Glomerular visceral epithelial cell (primary cell): ENCODE results near the gene KLF11.

Source experiments
- DNase-seq: peaks from one replicate; pipeline ENCODE4 v3.0.0-alpha.2; 2016; ENCODE audit errors: extremely low spot score

Gene KLF11

GRCh38 chr2:10063566-10063965, 20.2 kb downstream of the KLF11 start:
- DNase-seq = no peak

- DNase-seq = no peak
Observed at GRCh38 chr2:10064932-10065772, 21.8 kb downstream of the KLF11 start.

- DNase-seq = no peak
Observed at GRCh38 chr2:10065773-10066055, 22.4 kb downstream of the KLF11 start.

GRCh38 chr2:10067330-10067729, 24.0 kb downstream of the KLF11 start:
- DNase-seq = no peak

- DNase-seq = no peak
Observed at GRCh38 chr2:10067881-10068280, 24.5 kb downstream of the KLF11 start.

GRCh38 chr2:10071176-10071575, 27.8 kb downstream of the KLF11 start:
- no peak for DNase-seq

- no peak for DNase-seq
Observed at GRCh38 chr2:10071595-10071994, 28.2 kb downstream of the KLF11 start.

GRCh38 chr2:10072656-10073480, 29.5 kb downstream of the KLF11 start:
- peak; percentile 80 for DNase-seq

GRCh38 chr2:10073706-10074105, 30.4 kb downstream of the KLF11 start:
- DNase-seq = no peak

- DNase-seq = no peak
Observed at GRCh38 chr2:10075101-10075500, 31.8 kb downstream of the KLF11 start.

- no peak for DNase-seq
Observed at GRCh38 chr2:10075571-10076209, 32.3 kb downstream of the KLF11 start.

- DNase-seq = no peak
Observed at GRCh38 chr2:10076511-10076910, 33.2 kb downstream of the KLF11 start.

GRCh38 chr2:10076988-10077527, 33.7 kb downstream of the KLF11 start:
- DNase-seq = no peak

- no peak for DNase-seq
Observed at GRCh38 chr2:10078001-10078400, 34.7 kb downstream of the KLF11 start.

GRCh38 chr2:10078704-10079265, 35.4 kb downstream of the KLF11 start:
- DNase-seq = no peak

- DNase-seq = peak; percentile 33
Observed at GRCh38 chr2:10079266-10079869, 36.0 kb downstream of the KLF11 start.

- DNase-seq = peak; percentile 12
Observed at GRCh38 chr2:10079870-10080535, 36.7 kb downstream of the KLF11 start, which contains the start of gene CYS1. Gene CYS1 (minus strand): TSS chr2:10080411. CDS start chr2:10080223, 188 bp downstream.

GRCh38 chr2:10080536-10081304, 37.4 kb downstream of the KLF11 start:
- no peak for DNase-seq

GRCh38 chr2:10083046-10083445, 39.7 kb downstream of the KLF11 start:
- DNase-seq = no peak

- DNase-seq = no peak
Observed at GRCh38 chr2:10083692-10084211, 40.4 kb downstream of the KLF11 start.
